Thoracic aorta (tissue), 2 donors: Measurements from ENCODE around the gene GDPD5. TPM values are rescaled to one million over a fixed set of nuclear protein-coding genes. Genes with fewer than 3 reads are reported as not detected.

ENCODE experiments used
- ATAC-seq: fragments of 150-250 bp; one replicate; pipeline ENCODE4 v1.8.0; 2017; ENCODE audit warnings: low read depth; ENCODE audit not compliant: insufficient number of reproducible peaks, low FRiP score
- DNase-seq: peaks from one replicate; pipeline ENCODE4 v3.0.0-alpha.2; 2020; ENCODE audit warnings: low spot score
- H3K27ac ChIP-seq, 2 donors: fragments of 200-600 bp; sonication (generic); 1 replicate in 1 of 2; 2 replicates in 1 of 2; pipeline ENCODE4 v1.5.1; 2016; ENCODE audit warnings: mild to moderate bottlenecking in 2 of 2, moderate library complexity in 2 of 2
- H3K27me3 ChIP-seq: fragments of 200-600 bp; sonication (generic); replicated peaks from 2 replicates; pipeline ENCODE4 v1.6.0; 2016; ENCODE audit warnings: mild to moderate bottlenecking; ENCODE audit not compliant: insufficient read depth
- H3K36me3 ChIP-seq: fragments of 200-600 bp; sonication (generic); one replicate; pipeline ENCODE4 v1.5.1; 2016
- H3K4me1 ChIP-seq, 2 donors: fragments of 200-600 bp; sonication (generic); 1 replicate in 1 of 2; 2 replicates in 1 of 2; pipeline versions ENCODE4 v1.5.1 to v1.6.0; 2016; ENCODE audit warnings: low read depth in 2 of 2, mild to moderate bottlenecking in 1 of 2; ENCODE audit not compliant: control insufficient read depth in 1 of 2
- H3K4me3 ChIP-seq: fragments of 200-600 bp; sonication (generic); 2 replicates; pipeline ENCODE4 v1.5.1; 2016; ENCODE audit warnings: mild to moderate bottlenecking
- H3K9me3 ChIP-seq: fragments of 200-600 bp; sonication (generic); 2 replicates; pipeline ENCODE4 v1.5.1; 2016
- total RNA-seq, 2 donors: library from RNA; depleted of rRNA; stranded (reverse); fragments of >200 nt; gene quantifications; one replicate each; pipeline versions ENCODE4 v1.1.0 to v1.2.3, GENCODE V29; 2016
- TF ChIP-seq, protein P1 (sequence below): fragments of 200-600 bp; sonication (generic); IDR thresholded peaks from one replicate; pipeline ENCODE4 v1.5.1; 2019; ENCODE audit warnings: antibody characterized with exemption

Gene GDPD5
- total RNA-seq, 2 donors from 2014 or later = 30.8 to 34.9 TPM

DNA sequence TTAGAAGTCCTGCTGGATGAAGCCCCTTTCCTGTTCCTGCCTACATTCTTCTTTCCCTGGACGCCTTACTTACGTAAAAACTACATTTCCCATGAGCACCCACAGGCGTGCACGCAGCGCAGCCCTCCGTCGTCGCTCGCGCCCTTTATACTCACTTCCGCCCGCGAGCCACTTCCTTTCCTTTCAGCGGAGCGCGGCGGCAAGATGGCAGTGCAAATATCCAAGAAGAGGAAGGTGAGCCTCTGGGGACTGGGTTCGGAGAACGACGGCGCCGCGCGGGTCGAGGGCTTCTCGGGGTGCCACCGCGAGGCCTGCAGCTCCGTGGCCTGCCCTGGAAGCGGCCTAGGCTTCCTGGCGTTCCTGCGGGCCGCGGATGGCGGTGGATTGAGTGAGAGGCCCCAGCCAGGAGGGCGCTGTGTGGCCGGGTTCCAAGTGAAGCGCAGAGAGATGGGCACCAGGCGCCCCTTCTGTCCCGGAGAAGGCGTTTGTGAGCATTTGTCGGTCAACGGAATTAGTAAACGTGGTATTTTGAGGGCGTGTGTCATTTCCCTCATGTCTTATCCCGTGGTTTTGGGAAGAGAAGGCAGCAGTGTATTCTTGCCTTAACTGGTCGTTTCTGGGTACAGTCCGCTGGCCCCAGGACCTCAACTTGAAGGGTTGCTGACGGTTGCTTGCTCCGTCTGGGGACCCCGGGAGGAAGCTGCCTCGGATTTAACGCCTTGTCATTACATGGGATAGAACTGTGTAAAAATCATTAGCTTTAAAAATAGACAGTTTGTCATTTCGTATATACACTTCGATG is 126.2 kb downstream of the GDPD5 start, which contains the start of gene RPS3:
TSS of gene RPS3 (plus strand) at position 175 of the 802 bp plus-strand sequence. CDS start at position 205, 30 bp downstream.
- TF ChIP-seq, protein P1, sequence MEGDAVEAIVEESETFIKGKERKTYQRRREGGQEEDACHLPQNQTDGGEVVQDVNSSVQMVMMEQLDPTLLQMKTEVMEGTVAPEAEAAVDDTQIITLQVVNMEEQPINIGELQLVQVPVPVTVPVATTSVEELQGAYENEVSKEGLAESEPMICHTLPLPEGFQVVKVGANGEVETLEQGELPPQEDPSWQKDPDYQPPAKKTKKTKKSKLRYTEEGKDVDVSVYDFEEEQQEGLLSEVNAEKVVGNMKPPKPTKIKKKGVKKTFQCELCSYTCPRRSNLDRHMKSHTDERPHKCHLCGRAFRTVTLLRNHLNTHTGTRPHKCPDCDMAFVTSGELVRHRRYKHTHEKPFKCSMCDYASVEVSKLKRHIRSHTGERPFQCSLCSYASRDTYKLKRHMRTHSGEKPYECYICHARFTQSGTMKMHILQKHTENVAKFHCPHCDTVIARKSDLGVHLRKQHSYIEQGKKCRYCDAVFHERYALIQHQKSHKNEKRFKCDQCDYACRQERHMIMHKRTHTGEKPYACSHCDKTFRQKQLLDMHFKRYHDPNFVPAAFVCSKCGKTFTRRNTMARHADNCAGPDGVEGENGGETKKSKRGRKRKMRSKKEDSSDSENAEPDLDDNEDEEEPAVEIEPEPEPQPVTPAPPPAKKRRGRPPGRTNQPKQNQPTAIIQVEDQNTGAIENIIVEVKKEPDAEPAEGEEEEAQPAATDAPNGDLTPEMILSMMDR = no peak

GRCh38 chr11:75398906-75399305 is 126.8 kb downstream of the GDPD5 start:
- Histone ChIP-seq H3K4me3 (no peak overlapping the region), H3K36me3 (peaks cover 21% of the 10 kb centered on the region), H3K27me3 (no peaks in the 10 kb centered on the region), H3K9me3 (no peaks in the 10 kb centered on the region), H3K27ac (peak overlapping the region in 1 of 2 donors; percentile 96), H3K4me1 (peaks cover 5 to 23% of the 10 kb centered on the region in 2 donors)
- ATAC-seq (no peak), DNase-seq (no peak)
- TF ChIP-seq, protein P1 = no peak

More for the DNA sequence above, 126.2 kb downstream of the GDPD5 start, which contains the start of gene RPS3:
- Histone ChIP-seq H3K27ac (peak within 1 kb of the TSS; percentile 87 to 96), H3K27me3 (no peaks in the 10 kb centered on the region), H3K4me3 (peak within 1 kb of the TSS; percentile 82), H3K4me1 (peaks cover 5 to 23% of the 10 kb centered on the region in 2 donors), H3K36me3 (peaks cover 28% of the 10 kb centered on the region), H3K9me3 (no peaks in the 10 kb centered on the region)
- DNase-seq (peak; percentile 81), ATAC-seq (peak; percentile 90)

DNA sequence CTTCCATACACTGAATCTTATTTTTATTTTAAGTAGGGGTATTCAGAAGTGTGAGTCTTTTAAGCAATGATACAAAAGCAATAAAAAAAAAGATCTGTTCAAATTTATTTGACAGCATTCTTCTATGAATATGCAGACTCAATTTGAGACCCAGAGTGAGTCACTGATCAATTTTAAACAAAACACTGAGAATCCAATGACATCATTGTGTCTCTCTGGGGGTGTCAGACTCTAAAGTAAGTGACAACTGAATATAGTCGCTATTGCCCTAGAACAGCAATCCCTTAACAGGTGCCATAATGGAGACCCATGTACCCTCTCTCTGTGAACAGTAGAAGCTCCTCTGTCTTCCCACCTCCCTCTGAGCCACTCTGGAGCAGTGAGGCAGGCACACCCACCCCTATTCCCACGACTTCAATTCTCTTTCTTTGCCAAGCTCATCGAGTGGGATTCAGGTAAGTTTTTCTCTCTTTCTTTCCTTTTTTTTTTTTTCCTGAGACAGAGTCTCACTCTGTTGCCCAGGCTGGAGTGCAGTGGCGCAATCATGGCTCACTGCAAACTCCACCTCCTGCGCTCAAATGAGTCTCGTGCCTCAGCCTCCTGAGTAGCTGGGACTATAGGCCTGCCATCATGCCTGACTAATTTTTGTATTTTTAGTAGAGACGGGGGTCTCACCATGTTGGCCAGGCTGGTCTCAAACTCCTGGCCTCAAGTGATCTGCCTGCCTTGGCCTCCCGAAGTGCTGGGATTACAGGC is 131.5 kb downstream of the GDPD5 start:
- ATAC-seq = no peak
- DNase-seq = no peak
- no peaks in the 10 kb centered on the region for H3K36me3 ChIP-seq
- H3K27me3 ChIP-seq = no peaks in the 10 kb centered on the region
- TF ChIP-seq, protein P1 = no peak
- no peaks in the 10 kb centered on the region for H3K4me1 ChIP-seq
- no peak overlapping the region for H3K4me3 ChIP-seq
- H3K27ac ChIP-seq = no peak overlapping the region
- H3K9me3 ChIP-seq = no peaks in the 10 kb centered on the region

GRCh38 chr11:75389925-75390324 is 135.8 kb downstream of the GDPD5 start:
- Histone ChIP-seq H3K4me3 (no peak overlapping the region), H3K4me1 (no peaks in the 10 kb centered on the region), H3K9me3 (no peaks in the 10 kb centered on the region), H3K27ac (no peak overlapping the region), H3K27me3 (no peaks in the 10 kb centered on the region), H3K36me3 (no peaks in the 10 kb centered on the region)
- ATAC-seq = no peak
- TF ChIP-seq, protein P1 = no peak
- DNase-seq = no peak

DNA sequence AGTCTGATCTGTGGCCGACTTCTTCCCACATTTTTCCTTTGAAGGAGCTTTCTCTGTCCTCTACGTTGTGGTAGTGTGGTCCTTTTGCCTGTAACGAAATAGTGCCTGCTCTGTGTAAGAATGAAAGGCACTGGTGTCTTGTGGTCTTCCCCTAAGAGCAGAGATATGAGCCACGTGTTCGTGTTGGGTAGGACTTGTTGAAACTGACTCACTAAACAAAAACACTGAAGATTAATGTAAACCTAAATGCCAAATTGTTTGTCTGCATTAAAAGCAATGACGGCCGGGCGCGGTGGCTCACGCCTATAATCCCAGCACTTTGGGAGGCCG is 136.5 kb downstream of the GDPD5 start:
- H3K27me3 ChIP-seq = no peaks in the 10 kb centered on the region
- TF ChIP-seq, protein P1 = no peak
- DNase-seq (no peak), ATAC-seq (no peak)
- H3K36me3 ChIP-seq = no peaks in the 10 kb centered on the region
- no peaks in the 10 kb centered on the region for H3K4me1 ChIP-seq
- H3K4me3 ChIP-seq = no peak overlapping the region
- H3K27ac ChIP-seq = no peak overlapping the region
- H3K9me3 ChIP-seq = no peaks in the 10 kb centered on the region
